ENCODE results near the gene CENPV. TPM values are rescaled to one million over a fixed set of nuclear protein-coding genes. Genes with fewer than 3 reads are reported as not detected.
"Not testable (repeated sequence)": the region's sequence is repeated elsewhere in the genome, so short reads cannot be mapped to it uniquely, and the experiment has no call there.

CENPV gene
- total RNA-seq, 2 experiments from 2014 or later = 77.3 to 81.8 TPM

DNA sequence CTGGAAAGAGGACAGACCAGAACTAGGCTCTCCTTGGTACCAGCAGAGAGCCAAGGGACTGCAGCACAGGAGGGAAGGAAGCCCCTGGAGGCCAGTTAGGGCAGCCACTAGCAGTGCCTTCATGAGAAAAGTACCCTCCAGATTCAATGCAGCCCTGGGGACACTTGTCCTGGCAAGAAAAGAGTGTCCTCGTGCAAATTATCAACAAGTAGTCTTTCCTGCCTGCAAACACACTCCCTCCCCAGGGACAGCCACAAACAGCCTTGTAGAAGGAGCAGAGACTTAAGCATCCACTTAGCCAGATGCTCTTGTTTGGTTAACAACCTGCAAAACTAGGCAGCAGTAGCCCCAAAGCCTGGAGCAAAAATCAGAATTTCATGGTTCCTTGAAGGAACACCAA lies 24.3 kb downstream of the CENPV start:
- ChIA-PET POLR2A (no interaction called here), CTCF (no interaction called here)

DNA sequence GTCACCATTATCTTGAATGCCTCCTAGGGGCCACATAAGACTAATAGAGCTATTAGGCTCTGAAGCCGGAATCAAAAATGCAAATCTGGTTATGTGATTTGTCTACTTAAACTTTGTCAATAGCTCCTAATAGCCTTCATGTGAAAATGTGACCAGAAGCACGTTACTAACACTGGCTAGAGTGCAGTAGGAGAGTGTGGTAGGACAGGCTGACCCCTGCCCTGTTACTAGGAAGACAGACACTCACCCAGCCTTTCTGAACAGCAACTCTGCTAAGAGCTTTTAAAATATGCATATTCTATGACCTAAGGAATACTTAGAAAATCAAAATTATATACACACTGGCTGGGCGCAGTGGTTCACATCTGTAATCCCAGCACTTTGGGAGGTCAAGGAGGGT lies 26.3 kb downstream of the CENPV start:
- ChIA-PET CTCF (interaction anchor here (1.5 kb wide), 1 partner anchor 12 kb away, joined by 4 read pairs; no protein-coding TSS in a partner anchor), POLR2A (no interaction called here)

DNA sequence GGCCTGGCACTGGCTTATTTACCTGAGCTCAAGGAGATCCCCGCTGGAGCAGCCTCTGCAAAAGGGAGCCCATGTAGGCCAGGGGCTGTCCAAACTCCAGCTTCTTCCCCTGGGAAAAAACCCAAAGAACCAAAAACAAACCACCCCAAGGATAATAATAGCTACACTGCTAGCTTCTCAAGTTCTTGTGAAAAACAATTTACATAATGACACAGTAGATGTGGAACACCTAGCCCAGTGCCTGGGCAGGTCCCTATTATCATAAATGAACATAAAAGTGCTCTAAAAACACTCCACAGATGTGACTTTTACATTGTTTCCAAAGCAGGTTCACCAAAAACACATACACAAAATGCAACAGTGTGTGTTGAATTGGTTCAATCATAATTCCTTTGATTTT lies 27.3 kb downstream of the CENPV start:
- ChIA-PET POLR2A (no interaction called here), CTCF (interaction anchor here (0.5 to 1.5 kb wide), 3 partner anchors 9 to 151 kb away, joined by 3 to 4 read pairs (median 3); no protein-coding TSS in a partner anchor)

GRCh38 chr17:16322636-16323035 lies 30.6 kb downstream of the CENPV start:
- ChIA-PET POLR2A (no interaction called here), CTCF (no interaction called here)

DNA sequence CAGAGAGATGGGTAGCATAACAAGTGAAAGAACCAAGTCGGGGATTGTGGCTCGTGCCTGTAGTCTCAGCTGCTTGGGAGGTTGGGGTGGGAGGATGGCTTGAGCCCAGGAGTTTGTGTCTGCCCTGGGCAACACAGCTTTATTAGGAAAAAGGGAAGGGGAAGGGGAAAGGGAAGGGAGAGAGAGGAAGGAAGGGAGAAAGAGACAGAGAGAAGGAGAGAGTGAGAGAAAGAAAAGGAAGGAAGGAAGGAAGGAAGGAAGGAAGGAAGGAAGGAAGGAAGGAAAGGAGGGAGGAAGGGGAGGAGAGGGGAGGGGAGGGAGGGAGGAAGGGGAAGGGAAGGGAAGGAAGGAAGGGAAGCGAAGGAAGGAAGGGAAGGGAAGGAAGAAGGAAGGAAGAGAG lies 33.3 kb downstream of the CENPV start:
- ChIA-PET CTCF (no interaction called here), POLR2A (no interaction called here)

DNA sequence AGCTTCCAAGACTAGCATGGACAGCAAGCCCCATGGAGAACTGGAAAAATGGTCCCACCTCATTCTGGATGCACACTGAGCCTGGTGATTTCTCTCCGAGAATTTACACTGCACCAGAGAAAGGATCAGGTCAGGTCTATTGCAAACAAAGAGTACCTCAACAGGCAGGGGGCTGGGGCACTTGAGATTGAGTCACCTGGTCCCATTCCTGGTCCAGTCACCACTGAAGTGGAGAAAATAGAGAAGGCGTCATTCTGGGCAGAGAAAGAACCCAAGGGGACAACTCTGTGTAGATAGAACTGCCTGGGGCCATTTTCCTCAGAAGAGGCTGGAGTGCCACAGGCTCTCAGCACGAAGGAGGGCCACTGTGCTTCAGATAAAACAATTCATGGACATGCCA lies 38.4 kb downstream of the CENPV start:
- POLR2A ChIA-PET = no interaction called here
- CTCF ChIA-PET = interaction anchor here (1.2 kb wide), 1 partner anchor 12 kb away, joined by 4 read pairs; no protein-coding TSS in a partner anchor

DNA sequence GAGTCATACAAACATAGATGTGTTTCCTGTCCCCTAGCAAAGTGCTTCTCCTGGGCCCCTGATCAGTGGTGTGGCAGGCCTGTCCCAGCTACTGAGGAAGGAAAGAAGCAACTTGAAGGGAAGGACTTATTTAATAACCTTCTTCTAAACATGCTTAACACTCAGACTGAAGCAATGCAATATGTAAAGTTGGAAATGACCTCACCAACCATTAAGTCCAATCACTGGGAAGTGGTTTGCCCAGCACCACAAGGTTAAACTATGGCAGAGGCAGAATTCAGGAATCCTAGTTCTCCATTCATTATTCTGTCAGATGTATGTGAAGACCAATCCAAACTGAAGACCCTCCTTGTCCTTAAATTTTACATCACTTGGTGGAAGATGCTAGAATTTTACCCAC lies 39.1 kb downstream of the CENPV start:
- CTCF ChIA-PET = interaction anchor here (1.2 kb wide), 1 partner anchor 12 kb away, joined by 4 read pairs; no protein-coding TSS in a partner anchor

DNA sequence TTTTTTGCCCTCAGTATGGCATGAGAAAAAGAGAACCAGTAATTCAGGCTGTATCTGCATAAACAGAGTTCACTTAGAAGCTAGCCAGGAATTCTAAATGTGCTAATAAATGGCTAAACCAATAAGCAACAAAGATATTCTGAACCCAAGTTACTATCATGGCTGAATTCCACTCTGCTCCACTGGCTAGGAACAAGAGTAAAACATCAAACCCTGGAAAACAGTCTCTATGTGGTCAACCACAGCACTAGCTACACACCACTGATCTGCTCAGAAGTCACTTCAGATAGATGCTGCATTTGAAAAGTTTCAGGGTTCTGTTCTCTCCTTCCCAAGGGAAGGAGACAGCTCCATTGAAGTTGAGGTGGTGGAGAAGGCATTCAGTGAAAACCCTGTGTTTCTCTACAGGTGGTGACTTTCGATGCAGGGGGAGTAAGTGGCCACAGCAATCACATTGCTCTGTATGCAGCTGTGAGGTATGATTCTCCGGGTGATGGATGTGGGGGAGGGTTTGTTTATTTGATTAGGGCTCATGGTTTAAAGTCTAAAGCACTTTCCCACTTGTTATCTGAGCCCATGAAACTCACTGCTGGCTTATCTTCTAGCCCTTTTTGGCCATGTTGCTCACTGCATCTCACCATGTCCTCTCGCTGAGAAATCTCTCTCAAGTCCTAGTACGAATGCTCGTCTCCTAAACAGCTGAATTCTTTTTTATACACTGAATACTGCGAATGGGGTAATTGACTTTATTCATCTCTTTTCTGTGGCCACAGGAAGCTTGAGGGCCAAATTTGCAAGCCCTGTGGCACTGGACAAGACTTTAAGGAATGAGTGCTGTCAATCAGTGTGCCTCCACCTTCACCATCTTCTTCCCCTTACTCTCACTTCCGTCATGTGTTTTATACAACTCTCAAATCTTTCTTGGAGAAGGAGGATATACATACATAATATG lies 39.9 kb downstream of the CENPV start:
- ChIA-PET CTCF (no interaction called here), POLR2A (no interaction called here)

More for the DNA sequence above, 39.1 kb downstream of the CENPV start:
- POLR2A ChIA-PET = no interaction called here

DNA sequence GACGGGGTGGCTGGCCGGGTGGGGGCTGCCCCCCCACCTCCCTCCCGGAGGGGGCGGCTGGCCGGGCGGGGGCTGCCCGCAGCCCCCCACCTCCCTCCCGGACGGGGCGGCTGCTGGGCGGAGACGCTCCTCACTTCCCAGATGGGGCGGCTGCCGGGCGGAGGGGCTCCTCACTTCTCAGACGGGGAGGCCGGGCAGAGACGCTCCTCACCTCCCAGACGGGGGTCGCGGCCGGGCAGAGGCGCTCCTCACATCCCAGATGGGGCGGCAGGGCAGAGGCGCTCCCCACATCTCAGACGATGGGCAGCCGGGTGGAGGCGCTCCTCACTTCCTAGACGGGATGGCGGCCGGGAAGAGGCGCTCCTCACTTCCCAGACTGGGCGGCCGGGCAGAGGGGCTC lies 41.2 kb downstream of the CENPV start:
- CTCF ChIA-PET, POLR2A ChIA-PET: not testable (repeated sequence)

DNA sequence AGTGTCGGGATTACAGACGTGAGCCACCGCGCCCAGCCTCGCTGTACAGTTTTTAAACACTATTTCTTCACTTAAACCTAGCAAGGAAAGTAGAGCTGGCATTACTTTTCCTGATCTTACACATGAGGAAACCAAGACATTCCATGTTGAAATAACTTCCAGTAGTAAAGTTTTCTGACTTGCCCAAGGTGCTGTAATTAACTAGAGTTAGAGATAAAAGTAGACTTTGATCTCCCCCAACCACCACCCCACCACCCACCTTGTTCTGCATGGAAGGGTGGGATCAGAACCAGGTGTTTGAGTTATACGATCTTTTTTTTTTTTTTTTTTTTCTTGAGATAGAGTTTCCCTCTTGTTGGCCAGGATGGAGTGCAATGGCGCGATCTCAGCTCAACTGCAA lies 47.1 kb downstream of the CENPV start:
- POLR2A ChIA-PET = no interaction called here
- CTCF ChIA-PET = interaction anchor here (0.6 to 2.2 kb wide), 2 partner anchors 12 to 31 kb away, joined by 3 to 10 read pairs; no protein-coding TSS in a partner anchor

GRCh38 chr17:16304830-16305229 lies 48.4 kb downstream of the CENPV start:
- ChIA-PET CTCF (interaction anchor here (0.7 to 2.2 kb wide), 3 partner anchors 10 to 45 kb away, joined by 3 to 10 read pairs (median 5); no protein-coding TSS in a partner anchor), POLR2A (no interaction called here)

DNA sequence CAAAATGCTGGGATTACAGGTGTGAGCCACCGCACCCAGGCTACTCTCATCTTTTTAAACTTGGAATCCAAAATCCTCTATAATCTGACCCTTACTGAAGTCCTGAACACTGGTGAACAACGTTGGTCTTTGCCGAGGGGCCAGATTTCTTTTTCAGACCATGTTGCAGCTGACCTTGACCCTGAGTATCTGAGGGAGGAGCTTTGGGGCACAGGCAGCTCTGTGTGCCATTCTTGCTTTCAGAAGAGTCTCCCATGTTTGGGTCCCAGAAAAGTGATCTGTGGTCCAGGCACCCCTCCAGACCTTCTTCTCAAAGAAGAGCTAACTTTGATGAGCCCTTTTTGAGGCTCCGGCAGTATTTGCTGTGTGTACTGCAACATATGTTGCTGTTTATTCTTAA lies 50.4 kb downstream of the CENPV start:
- CTCF ChIA-PET = no interaction called here
- POLR2A ChIA-PET = interaction anchor here (1.0 kb wide), 1 partner anchor 16 kb away, joined by 4 read pairs; no protein-coding TSS in a partner anchor

GRCh38 chr17:16301963-16302855 lies 51.1 kb downstream of the CENPV start:
- ChIA-PET CTCF (no interaction called here), POLR2A (no interaction called here)

DNA sequence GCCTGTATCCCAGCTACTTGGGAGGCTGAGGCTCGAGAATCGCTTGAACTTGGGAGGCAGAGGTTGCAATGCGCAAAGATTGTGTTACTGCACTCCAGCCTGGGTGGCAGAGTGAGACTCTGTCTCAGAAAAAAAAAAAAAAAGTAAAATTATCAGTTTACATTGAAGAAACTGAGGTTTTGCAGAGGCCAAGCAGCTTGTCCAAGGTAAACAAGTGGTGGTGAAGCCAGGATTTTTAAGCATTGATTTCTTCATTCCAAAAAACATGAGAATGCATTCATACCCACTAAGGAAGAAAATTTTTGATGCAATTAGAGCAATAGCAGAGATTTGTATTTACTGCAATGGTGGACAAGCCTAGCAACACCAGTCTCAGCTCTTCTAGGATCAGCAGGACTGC lies 52.7 kb downstream of the CENPV start:
- POLR2A ChIA-PET = interaction anchor here (0.6 kb wide), 1 partner anchor 118 kb away, joined by 3 read pairs; no protein-coding TSS in a partner anchor
- CTCF ChIA-PET = no interaction called here

DNA sequence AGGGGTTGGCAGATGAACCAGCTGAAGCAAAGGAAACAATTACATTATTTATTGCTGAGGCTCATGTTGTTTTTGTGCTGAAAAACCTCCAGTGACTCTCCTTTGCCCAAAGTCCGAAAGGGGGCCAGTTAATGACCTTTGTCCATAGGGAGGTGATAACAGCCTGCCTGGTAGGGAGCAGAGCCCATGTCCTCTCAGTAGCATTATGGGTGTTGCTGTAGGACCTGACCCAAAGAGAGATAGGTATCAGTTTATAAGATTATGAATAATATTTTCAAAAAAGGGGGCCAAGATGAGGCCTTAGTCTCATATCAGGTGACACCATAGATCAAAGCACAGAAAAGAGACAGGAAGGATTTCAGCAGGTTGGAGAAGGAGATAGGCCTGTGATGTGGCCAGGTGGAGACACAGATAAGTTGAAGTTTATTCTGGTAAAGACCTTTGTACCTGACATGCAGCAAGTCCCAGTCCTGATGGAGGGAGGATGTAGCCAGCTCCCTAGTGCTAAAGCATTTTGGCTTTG lies 55.1 kb downstream of the CENPV start:
- ChIA-PET CTCF (no interaction called here), POLR2A (no interaction called here)

- ChIA-PET CTCF (no interaction called here), POLR2A (no interaction called here)
These were observed 55.7 kb downstream of the CENPV start for GRCh38 chr17:16297367-16298139.

DNA sequence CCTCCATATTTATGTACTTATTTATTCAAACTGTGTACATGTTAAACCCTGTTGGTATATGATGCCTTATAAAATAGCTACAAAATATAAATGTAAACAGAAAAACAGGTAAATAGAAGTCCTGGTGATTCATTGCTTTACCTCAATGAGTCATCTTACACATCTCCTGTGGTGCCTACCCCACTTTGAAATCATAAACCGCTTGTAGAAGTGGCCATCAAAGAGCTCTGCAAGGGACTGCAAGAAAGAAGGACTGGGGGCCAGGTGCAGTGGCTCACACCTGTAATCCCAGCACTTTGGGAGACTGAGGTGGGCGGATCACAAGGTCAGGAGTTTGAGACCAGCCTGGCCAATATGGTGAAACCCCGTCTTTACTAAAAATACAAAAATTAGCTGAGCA lies 57.2 kb downstream of the CENPV start:
- CTCF ChIA-PET = interaction anchor here (1.6 to 4.0 kb wide), 2 partner anchors 9 to 10 kb away, joined by 4 to 10 read pairs; no protein-coding TSS in a partner anchor
- POLR2A ChIA-PET = interaction anchor here (0.6 kb wide), 1 partner anchor 59 kb away, joined by 5 read pairs; no protein-coding TSS in a partner anchor

DNA sequence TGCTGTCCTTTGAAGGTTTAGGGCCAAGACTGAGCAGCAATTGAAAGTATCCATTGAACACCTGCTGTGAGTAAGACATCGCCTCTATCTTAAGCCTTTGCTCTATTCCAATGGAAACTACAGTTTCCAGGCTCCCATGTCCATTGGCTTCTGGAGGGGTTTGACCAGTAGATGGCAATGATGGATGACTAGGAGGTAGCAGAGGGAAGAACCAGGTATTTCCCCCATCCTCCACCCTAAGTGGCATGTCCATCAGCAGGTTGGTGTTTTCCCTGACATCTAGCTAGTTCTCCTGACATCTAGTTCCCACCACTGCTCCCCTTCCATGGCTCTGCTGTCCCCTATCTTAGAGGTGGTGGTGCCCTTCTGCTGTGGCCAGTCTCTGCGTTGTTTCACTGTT lies 58.7 kb downstream of the CENPV start:
- ChIA-PET CTCF (interaction anchor here (0.6 to 4.0 kb wide), 3 partner anchors 10 to 102 kb away, joined by 3 to 10 read pairs (median 3); no protein-coding TSS in a partner anchor), POLR2A (no interaction called here)

DNA sequence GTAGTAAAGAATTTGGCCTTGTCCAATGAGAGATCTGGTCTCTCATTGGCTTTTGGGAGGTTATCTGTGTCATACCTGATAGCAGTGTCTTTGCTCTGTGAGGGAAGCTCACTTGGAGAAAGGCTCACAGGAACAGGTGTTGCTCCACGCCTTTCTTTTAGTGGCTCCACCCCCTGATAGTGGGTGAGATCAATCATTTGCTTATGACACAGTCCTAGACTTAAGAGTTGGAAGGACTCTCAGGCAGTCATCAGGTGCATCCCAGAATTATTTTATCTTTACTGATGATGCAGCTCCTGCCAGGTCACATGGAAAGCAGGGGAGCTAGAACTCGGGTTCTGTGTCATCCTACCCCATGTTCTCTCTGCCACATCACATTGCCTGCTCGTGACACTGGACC lies 59.3 kb downstream of the CENPV start:
- CTCF ChIA-PET = interaction anchor here (1.1 to 4.0 kb wide), 2 partner anchors 11 kb away, joined by 3 to 10 read pairs; no protein-coding TSS in a partner anchor

More for the DNA sequence above, 59.3 kb downstream of the CENPV start:
- POLR2A ChIA-PET = no interaction called here

All from activated CD8-positive, alpha-beta memory T cell treated with anti-CD3 and anti-CD28 coated beads for 36 hours (primary cell).